HG02870 (cell line): ENCODE data around the gene RASA4B.
"Not testable (repeated sequence)": the region's sequence is repeated elsewhere in the genome, so short reads cannot be mapped to it uniquely, and the experiment has no call there.

Source experiments
- ATAC-seq: cut with Tn5 transposase; IDR thresholded peaks from one replicate; pipeline ENCODE4 v1.9.1; 2021; ENCODE audit warnings: mild to moderate bottlenecking, moderate library complexity; ENCODE audit not compliant: unreplicated experiment

RASA4B gene

GRCh38 chr7:102474736-102475435 lies 42.7 kb downstream of the RASA4B start:
- not testable (repeated sequence) for ATAC-seq

- ATAC-seq: not testable (repeated sequence)
These were observed 43.5 kb downstream of the RASA4B start for GRCh38 chr7:102474116-102474515.

DNA sequence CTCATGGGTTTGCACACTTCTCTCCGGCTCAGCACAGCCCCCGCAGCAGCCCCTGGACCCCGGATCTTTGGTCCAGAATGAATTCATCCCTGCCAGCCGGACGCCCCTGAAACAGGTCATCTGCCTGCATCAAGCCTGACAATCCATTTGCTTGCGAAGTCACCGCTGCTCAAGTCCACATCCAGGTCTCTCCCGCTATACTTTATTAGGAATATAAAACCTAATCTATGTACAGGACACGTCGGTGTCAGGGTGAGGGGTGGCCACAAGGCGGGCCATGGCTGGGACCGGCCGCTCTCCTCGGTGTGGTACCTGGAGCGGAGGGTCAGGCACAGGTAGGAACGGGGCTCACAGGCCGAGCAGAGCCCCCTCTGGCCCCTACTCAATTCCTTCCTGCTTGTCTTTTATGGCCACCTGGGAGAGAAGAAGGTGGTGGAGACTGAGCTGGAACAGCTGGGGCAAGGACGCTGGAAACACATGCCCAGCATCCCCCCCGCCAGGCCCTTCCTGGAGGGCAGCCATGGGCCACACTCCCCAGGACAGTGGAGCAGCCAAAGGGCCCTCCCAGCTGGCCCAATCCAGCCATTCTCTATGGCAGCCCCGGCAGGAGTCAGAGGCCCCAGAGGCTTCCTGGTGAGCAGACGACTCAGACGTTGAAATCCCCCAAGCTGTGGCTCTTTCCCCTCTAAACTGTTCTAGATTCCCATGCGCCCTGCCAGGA lies 44.1 kb downstream of the RASA4B start:
- no peak for ATAC-seq

- ATAC-seq: no peak
These were observed 45.2 kb downstream of the RASA4B start for GRCh38 chr7:102472126-102473041.

DNA sequence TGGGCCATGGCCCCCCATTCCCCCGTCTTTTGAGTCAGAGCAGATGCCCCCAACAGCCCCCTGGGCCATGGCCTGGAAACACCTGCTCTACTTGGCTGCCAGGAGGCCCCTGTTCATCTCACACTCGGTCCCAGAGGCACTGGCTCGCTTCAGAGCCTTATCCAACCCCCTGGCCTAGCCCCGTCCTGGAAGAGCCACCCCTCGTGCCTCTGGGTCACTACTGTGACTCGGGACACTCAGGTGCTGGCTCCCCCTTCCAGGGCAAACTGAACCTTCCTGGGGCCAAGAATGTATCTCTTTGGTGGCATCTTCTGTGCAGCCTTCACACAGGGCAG lies 45.8 kb downstream of the RASA4B start:
- no peak for ATAC-seq

DNA sequence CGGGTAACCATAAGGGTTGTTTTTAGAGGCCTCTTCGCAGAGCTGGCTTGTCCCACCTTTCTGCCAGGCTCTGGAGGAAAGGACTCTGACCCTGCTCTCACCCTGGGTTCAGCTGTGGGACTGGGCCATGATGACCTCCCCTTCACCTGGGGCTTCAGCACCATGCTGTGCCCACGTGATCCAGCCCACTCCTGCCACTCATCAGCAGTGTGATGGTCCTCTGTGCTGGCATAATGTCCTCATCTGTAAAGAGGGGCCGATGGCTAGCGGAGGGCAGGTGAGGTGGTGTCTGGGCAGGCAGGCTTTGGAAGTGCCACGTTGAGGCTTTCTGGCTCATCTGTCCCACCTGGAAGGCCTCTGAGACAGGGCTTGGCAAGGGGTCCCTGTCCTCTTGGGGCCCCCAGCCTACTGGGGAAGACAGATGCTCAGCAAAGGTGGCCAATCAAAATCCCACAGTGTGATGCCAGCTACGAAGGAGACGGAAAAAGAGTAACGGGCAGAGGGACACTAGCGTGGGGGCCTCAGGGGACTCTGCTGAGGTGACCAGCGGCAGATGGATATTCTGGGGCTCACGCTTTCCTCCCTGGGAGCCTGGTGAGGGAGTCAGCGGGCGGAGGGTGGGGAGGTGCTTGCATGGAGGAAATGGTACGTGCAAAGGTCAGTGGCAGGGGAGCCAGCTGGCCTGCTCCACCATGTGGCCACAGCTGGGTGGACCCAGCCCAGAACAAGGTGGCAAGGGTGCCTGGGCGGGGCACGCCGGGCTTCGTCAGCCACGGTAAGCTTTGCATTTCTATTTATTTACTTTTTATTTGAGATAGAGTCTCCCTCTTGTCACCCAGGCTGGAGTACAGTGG lies 47.4 kb downstream of the RASA4B start:
- ATAC-seq: no peak

DNA sequence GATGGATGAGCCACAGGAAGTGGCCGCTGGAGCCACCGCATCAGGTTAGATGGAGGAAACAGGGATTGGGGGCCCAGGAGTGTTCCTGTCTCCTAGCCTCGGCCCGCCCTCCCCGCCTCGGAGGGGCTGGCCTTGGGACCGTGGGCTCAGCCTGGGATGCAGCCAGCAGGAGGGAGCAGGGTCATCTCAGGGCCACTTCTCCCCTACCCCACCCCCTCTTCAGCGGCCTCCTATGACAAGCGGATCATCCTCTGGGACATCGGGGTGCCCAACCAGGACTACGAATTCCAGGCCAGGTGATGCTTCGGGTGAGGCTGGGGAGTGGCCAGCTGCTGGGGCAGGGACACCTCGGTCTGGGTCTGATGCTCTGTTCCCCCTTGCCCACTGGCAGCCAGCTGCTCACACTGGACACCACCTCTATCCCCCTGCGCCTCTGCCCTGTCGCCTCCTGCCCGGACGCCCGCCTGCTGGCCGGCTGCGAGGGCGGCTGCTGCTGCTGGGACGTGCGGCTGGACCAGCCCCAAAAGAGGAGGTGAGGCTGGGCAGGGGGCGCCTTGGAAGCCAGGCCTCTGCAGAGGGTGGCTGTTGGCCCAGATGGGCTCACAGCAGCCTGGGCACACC lies 48.1 kb downstream of the RASA4B start:
- ATAC-seq: no peak

DNA sequence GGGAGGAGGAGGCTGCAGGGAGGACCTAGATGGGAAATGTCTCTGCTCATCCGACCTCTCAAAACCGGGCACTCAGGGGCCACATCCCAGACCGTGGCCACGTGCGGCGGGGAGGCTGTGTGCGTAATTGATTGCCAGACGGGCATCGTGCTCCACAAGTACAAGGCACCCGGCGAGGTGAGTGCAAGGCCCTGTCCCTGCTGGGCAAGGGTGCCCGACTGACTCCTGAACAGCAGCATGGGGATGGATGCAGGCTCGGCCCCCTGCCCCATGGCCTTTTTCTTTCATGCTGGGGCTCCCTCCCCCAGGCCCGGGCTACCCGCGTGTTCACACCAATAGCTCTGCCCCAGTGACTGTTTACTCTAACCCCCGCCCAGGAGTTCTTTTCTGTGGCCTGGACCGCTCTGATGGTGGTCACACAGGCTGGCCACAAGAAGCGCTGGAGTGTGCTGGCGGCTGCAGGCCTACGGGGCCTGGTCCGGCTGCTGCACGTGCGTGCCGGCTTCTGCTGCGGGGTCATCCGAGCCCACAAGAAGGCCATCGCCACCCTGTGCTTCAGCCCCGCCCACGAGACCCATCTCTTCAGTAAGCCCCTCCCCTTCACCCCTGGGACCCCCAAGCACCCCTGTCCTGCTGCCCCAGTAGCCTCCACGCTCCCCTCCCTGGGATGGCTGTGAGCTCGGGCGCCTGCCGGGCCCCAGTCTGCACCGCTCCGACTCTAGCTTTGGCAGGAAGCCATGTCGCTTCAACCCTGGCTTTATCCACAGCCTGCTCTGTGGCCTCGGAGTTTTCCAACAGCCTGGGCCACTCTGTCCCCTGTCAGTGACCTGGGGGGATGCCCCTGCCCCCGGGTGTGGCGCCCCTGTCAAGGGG lies 48.9 kb downstream of the RASA4B start:
- ATAC-seq: no peak

GRCh38 chr7:102467581-102468477 lies 49.7 kb downstream of the RASA4B start:
- ATAC-seq: no peak

DNA sequence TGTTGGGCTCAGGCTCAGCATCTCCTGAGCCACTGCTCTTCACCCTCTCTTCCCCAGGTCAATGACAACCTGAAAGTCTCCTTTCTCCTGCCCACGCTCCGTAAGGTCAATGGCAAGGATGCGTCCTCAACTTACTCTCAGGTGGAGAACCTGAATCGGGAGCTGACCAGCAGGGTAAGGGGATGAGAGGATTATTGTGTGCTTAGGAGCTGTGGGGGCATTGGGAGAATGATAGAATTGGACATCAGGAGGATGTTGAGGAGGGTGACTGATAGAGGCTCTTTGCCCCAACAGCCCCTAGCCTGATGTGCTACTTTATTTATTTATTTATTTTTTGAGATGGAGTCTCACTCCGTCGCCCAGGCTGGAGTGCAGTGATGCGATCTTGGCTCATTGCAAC lies 51.5 kb downstream of the RASA4B start:
- no peak for ATAC-seq

GRCh38 chr7:102464577-102465280 lies 52.8 kb downstream of the RASA4B start, which contains the start of the genes ALKBH4 and LRWD1:
Gene ALKBH4 (minus strand): TSS chr7:102464863. CDS start chr7:102464836, 27 bp downstream.
Gene LRWD1 (plus strand): TSS chr7:102464984. CDS start chr7:102465081, 97 bp downstream.
- peak; percentile 83 for ATAC-seq

- ATAC-seq: no peak
These were observed 53.6 kb downstream of the RASA4B start for GRCh38 chr7:102463841-102464576.

DNA sequence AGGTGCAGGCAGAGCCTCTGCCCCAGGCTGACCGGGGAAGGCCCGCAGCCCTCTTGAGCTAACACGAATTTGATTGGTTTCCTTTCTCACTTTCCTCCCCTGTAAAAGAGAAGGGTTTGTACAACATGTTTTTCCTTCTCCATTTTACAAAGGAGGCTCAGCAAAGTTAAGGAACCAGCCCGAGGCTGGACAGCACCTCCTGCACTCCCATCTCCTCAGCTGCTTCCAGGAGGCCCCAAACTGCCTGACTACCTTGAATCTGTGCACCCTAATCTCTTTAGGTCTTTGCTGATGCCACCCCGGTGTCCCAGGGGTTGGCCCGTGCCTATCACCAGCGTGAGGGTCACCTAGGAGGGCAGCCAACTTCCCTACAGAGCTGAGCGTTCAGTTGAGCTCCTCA lies 57.1 kb downstream of the RASA4B start:
- ATAC-seq: no peak

DNA sequence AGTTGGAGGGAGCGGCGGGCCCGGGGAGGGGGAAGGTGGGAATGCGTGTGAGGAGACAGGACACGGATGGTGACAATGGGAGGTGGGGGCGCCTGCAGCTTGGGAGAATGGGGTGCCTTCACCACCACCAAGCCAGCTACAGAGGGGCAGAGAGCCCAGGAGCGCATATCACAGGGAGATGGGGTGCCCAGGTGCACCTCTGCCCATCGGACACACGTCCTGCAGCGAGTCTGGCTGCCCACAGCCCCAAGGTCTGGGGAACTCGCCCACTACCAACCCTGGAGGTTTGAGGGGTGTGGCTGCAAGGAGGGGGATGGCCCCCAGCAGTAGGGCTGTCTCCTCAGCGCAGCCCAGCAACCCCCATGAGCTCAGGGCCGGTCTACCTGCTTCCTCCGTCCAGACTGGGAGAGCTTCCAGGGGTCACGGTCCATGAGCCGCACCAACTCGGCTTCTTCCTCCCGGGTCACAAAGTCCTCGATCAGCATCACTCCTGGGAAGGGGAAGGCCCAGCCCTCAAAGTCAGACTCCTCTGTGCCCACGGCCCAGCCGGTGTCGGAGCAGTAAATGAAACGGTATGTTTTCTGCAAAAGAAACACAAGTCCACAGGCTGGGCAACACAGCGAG lies 58.2 kb downstream of the RASA4B start:
- no peak for ATAC-seq

DNA sequence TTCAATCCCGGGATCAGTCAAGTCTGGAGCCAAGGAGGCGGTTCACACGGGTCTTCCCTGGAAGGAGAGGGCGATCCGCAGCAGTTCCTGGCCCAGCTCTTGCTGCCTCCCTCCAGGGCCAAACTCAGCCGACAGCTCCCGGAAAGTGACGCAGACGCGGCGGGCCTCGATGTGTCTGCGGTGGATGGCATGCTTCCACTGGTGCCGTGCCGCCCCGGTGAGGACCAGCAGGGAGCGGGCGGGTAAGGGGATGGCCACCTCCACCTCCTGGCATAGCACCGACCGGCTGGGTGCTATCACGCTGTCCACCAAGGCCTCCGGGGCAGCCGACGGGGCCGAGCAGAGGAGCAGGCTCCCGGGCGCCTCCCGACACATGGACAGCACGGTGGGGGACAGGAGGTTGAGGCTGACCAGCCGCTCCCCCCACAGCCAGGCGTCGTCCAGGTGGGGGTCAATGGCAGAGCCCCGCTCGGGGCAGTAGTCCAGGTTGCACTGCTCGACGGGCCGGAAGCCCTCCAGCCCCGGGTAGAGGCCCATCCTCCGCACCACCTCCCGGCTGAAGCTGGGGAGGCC lies 60.1 kb downstream of the RASA4B start:
- ATAC-seq: no peak

GRCh38 chr7:102456327-102456726 lies 61.2 kb downstream of the RASA4B start:
- ATAC-seq: no peak
